ENCODE results near the gene KCNN3.

GRCh38 chr1:154857022-154857421 is 13.1 kb downstream of the KCNN3 start:
- no peak for TF ChIP-seq POLR2A (IDR thresholded peaks at IDR 0.05; ENCODE audit: low read length)
- no peak for TF ChIP-seq GATA1 (IDR thresholded peaks at IDR 0.05; ENCODE audit: low read depth, low read length)
